GM12865 (cell line): ENCODE measurements around the gene NOP9.

ENCODE experiments used
- DNase-seq: peaks from one replicate; pipeline ENCODE4 v3.0.0; 2010; ENCODE audit warnings: low read depth
- H3K4me3 ChIP-seq: 2 replicates; pipeline ENCODE4 v1.5.1; 2011; ENCODE audit warnings: mild to moderate bottlenecking, low read depth, low read length, control low read depth
- TF ChIP-seq, protein P1 (sequence below): IDR thresholded peaks from 2 replicates; pipeline ENCODE4 v1.5.1; 2011; ENCODE audit warnings: low read length, control low read depth, low read depth, inconsistent platforms; ENCODE audit not compliant: insufficient read depth; ENCODE audit errors: missing control alignments

NOP9 gene

GRCh38 chr14:24356208-24356607 lies 56.6 kb downstream of the NOP9 start:
- no peak overlapping the region for H3K4me3 ChIP-seq
- TF ChIP-seq, protein P1, sequence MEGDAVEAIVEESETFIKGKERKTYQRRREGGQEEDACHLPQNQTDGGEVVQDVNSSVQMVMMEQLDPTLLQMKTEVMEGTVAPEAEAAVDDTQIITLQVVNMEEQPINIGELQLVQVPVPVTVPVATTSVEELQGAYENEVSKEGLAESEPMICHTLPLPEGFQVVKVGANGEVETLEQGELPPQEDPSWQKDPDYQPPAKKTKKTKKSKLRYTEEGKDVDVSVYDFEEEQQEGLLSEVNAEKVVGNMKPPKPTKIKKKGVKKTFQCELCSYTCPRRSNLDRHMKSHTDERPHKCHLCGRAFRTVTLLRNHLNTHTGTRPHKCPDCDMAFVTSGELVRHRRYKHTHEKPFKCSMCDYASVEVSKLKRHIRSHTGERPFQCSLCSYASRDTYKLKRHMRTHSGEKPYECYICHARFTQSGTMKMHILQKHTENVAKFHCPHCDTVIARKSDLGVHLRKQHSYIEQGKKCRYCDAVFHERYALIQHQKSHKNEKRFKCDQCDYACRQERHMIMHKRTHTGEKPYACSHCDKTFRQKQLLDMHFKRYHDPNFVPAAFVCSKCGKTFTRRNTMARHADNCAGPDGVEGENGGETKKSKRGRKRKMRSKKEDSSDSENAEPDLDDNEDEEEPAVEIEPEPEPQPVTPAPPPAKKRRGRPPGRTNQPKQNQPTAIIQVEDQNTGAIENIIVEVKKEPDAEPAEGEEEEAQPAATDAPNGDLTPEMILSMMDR: no peak
- no peak for DNase-seq
